GM12801 (cell line): ENCODE measurements around the gene APP.

Source experiments
- TF ChIP-seq, protein P1 (sequence below): IDR thresholded peaks from one replicate; pipeline ENCODE4 v1.5.1; 2011; ENCODE audit warnings: control low read depth; ENCODE audit not compliant: insufficient read length; ENCODE audit errors: extremely low read depth

Gene APP

DNA sequence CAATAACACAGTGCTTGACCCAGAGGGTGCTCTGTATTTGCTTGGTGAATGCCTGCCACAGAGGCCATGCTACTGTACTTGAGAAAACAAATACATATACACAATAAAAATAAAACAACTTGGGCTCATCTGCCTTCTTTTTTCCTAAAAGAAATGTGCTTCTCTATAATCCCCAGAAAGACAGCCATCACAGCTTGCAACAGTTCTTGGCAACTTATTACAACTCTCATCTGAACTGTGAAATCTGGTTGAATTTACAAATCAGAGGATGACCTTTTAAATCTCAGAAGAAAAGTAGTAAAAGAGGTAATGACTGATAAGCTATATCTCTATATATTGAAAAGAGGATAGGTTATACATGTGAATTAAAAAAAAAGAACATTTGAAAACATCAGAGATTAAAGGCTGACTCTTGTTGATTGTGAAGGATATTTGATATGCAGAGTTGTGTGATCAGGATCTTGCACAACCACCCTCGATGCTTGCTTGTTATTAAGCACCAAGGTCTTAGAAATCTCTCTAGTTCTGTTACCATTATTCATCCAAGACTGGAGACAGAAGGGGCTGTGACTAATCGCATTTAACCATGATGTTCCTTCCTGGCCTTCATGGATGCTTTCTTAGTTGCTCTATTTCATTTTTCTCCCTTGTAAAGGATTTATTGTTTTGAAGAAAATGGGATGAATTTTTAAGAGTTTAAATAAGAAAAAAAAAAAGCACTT lies 213.4 kb downstream of the APP start:
- TF ChIP-seq, protein P1, sequence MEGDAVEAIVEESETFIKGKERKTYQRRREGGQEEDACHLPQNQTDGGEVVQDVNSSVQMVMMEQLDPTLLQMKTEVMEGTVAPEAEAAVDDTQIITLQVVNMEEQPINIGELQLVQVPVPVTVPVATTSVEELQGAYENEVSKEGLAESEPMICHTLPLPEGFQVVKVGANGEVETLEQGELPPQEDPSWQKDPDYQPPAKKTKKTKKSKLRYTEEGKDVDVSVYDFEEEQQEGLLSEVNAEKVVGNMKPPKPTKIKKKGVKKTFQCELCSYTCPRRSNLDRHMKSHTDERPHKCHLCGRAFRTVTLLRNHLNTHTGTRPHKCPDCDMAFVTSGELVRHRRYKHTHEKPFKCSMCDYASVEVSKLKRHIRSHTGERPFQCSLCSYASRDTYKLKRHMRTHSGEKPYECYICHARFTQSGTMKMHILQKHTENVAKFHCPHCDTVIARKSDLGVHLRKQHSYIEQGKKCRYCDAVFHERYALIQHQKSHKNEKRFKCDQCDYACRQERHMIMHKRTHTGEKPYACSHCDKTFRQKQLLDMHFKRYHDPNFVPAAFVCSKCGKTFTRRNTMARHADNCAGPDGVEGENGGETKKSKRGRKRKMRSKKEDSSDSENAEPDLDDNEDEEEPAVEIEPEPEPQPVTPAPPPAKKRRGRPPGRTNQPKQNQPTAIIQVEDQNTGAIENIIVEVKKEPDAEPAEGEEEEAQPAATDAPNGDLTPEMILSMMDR, result no peak

DNA sequence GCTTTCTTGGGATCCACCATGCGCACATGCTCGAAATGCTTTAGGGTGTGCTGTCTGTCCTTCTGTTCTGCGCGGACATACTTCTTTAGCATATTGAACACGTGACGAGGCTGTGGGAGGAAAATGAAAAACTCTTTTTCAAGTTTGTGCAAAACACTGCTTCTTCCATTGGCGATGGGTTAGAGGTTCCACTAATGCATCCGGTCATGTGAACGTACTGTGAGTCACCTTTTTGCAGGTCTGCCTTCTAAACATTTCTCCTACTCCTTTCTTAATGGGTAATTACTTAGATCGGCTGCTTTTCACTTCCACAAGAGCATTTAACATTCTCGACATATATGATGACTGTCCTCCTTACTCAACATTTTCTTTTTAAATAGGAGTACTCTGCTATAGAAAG lies 214.9 kb downstream of the APP start:
- TF ChIP-seq, protein P1, result no peak

DNA sequence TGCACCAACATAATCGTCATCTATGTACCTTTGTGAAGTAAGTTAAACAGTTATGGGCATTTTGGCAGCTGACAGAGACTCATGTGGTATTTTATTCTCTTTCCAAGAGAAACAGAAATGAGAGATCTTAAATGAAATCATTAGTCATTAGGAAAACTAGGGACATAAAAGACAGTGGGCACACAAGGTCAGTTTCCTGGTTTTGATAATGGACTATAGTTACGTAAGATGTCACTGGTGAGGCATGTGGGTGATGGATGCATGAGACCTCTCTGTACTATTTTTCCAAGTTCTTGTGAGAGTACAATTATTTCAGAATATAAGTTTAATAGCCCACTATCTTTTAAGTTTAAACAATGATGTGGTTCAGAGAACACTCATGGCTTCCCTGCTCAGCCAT lies 216.9 kb downstream of the APP start:
- TF ChIP-seq, protein P1, result no peak

DNA sequence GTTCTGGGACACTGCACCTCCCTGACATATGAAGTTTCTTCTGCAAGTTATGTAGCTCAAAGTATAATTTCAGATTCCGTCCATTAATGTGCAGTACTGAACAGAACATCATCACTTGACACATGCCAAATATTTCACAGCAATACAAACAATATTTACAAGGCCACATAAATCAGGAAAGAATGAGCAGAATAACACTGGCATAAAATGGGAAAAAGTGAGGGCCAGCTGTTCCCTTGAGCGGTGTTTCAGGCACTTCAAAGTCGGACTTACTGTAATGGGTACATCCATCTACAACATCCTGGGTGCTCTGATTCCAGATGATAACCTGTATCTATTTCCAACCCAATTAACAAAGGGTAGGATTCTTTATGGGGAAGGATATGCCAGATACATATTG lies 217.4 kb downstream of the APP start:
- TF ChIP-seq, protein P1, result no peak

DNA sequence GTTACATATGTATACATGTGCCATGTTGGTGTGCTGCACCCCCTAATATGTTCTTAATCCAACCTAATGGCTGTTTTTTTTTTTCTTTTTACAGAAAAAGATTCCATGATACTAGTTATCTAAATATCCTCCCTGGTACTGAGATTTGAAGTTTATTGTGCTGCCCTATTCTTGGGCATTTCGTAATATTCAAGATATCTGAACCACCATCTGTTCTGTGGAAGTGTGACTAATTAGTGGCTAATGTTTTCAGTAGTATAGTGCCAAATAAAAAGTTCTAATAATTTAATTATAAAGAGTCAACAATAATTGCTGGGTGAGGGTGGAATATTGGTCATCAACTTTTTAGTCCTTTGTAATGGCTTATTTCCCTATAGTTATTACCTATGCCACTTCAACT lies 218.3 kb downstream of the APP start:
- TF ChIP-seq, protein P1, result no peak

DNA sequence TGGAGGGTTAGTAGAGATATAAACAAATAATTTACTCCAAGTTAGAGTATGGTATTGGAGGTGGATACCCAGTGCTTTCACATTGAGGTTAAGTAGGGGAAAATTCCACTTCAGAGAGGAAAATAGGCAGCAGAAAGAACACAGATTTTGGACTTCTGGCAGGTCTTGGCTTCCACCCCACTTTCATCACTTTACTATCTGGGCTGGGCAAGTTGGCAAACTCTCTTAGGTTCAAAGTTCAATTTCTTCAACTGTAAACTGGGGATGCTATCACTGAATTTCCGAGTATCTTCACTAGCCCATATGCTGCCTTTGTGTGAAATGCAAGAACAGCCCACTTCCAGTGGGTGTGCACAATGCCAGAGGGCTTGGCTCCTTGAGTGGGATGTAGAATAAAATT lies 220.9 kb downstream of the APP start:
- TF ChIP-seq, protein P1, result no peak

DNA sequence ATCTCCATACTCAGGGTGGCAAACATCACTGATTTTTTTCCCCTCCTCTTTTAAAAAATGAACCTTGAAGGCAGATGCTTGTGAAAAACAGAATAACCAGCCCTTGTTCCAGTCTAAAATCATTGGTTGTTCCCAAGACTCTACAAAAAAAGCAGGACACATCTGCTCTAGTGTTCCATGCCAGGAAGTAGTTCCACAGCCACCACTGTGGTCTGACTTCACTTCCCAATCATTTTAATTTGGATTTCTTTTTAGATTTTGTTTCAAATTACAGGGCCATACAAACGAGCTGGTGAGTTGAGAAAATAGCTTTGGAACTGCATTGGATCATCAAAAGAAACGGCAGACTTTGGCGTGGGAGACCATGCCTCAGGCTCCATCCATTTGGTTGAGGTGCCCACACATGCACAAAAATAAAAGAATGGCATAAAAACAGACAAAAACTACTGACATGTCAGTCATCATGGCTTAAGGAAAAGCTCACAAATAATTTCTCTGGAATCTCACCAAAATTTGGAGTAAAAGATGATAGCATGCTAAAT lies 225.8 kb downstream of the APP start:
- TF ChIP-seq, protein P1, result no peak
